ENCODE data around the gene GPR87. TPM values are rescaled to one million over a fixed set of nuclear protein-coding genes. Genes with fewer than 3 reads are reported as not detected.

The GPR87 gene
- total and polyA plus RNA-seq, 12 donors, result 0.01 TPM; not detected in 11

- peak overlapping the region in 3 of 10 donors; percentile 7 to 77 (median 29) for H3K27ac ChIP-seq
- DNase-seq (no peak), ATAC-seq (peak in 4 of 8 donors; percentile 20 to 57 (median 44))
- WGBS, 2 donors, result 72 to 78% methylated on average over 3 of the region's 3 CpGs
- peaks cover 0 to 44% (median 0%) of the 10 kb centered on the region in 9 donors for H3K4me1 ChIP-seq
- no peaks in the 10 kb centered on the region for H3K9me3 ChIP-seq
- intact Hi-C loops (cut with DNase I), result no loop called here
- H3K4me3 ChIP-seq, result peak overlapping the region in 3 of 10 donors; percentile 2 to 25 (median 22)
- no peaks in the 10 kb centered on the region for H3K27me3 ChIP-seq
- no peak for TF ChIP-seq CTCF (IDR thresholded peaks at IDR 0.05)
- no peaks in the 10 kb centered on the region for H3K36me3 ChIP-seq
Observed at GRCh38 chr3:151346292-151346691, 29.7 kb upstream of the GPR87 start.

GRCh38 chr3:151345859-151346258 lies 29.2 kb upstream of the GPR87 start:
- Histone ChIP-seq H3K4me1 (peaks cover 0 to 42% (median 0%) of the 10 kb centered on the region in 9 donors), H3K27ac (peak overlapping the region in 3 of 10 donors; percentile 7 to 77 (median 12)), H3K9me3 (peaks cover 0 to 3% (median 0%) of the 10 kb centered on the region in 11 donors), H3K4me3 (peak overlapping the region in 6 of 10 donors; percentile 2 to 36 (median 20)), H3K36me3 (no peaks in the 10 kb centered on the region), H3K27me3 (no peaks in the 10 kb centered on the region)
- ATAC-seq (peak in 4 of 8 donors; percentile 42 to 66 (median 57)), DNase-seq (no peak)
- TF ChIP-seq CTCF (IDR thresholded peaks at IDR 0.05), result no peak
- WGBS, 2 donors, result 62 to 75% methylated on average over 2 of the region's 2 CpGs
- intact Hi-C loops (cut with DNase I), result no loop called here

- DNase-seq, result no peak
- 68 to 72% methylated on average over 2 of the region's 2 CpGs for WGBS, 2 donors
Observed at GRCh38 chr3:151331696-151332095, 15.1 kb upstream of the GPR87 start.

GRCh38 chr3:151330899-151331298 lies 14.3 kb upstream of the GPR87 start:
- Histone ChIP-seq H3K4me1 (peaks cover 0 to 49% (median 0%) of the 10 kb centered on the region in 9 donors), H3K27me3 (no peaks in the 10 kb centered on the region), H3K4me3 (no peak overlapping the region), H3K27ac (peak overlapping the region in 1 of 10 donors; percentile 51), H3K36me3 (no peaks in the 10 kb centered on the region), H3K9me3 (no peaks in the 10 kb centered on the region)
- no peak for DNase-seq
- no peak for ATAC-seq
- no peak for TF ChIP-seq CTCF (IDR thresholded peaks at IDR 0.05)
- intact Hi-C loops (cut with DNase I), result no loop called here

More at GRCh38 chr3:151331696-151332095, 15.1 kb upstream of the GPR87 start:
- TF ChIP-seq CTCF (IDR thresholded peaks at IDR 0.05), result no peak
- no peak overlapping the region for H3K4me3 ChIP-seq
- H3K36me3 ChIP-seq, result no peaks in the 10 kb centered on the region
- ATAC-seq, result no peak
- no peaks in the 10 kb centered on the region for H3K9me3 ChIP-seq
- intact Hi-C loops (cut with DNase I), result no loop called here
- H3K27me3 ChIP-seq, result no peaks in the 10 kb centered on the region
- H3K27ac ChIP-seq, result peak overlapping the region in 1 of 10 donors; percentile 51
- peaks cover 0 to 43% (median 0%) of the 10 kb centered on the region in 9 donors for H3K4me1 ChIP-seq

Data from heart right ventricle (tissue), 16 donors.